Measurements from ENCODE around the gene ZNF385A. TPM values are rescaled to one million over a fixed set of nuclear protein-coding genes. Genes with fewer than 3 reads are reported as not detected.

ZNF385A gene
- total RNA-seq, 4 donors from 2014 or later = 8.8 to 53.9 (median 21.1) TPM

GRCh38 chr12:54363618-54364017, 20.9 kb downstream of the ZNF385A start:
- TF ChIP-seq CTCF (IDR thresholded peaks at IDR 0.05; ENCODE audit: low read depth) = no peak

- TF ChIP-seq CTCF (IDR thresholded peaks at IDR 0.05; ENCODE audit: low read depth) = no peak
Observed at GRCh38 chr12:54363047-54363446, 21.5 kb downstream of the ZNF385A start.

- no peak for TF ChIP-seq CTCF (IDR thresholded peaks at IDR 0.05; ENCODE audit: low read depth)
Observed at GRCh38 chr12:54360717-54361456, 23.6 kb downstream of the ZNF385A start.

GRCh38 chr12:54359762-54360351, 24.7 kb downstream of the ZNF385A start:
- no peak for TF ChIP-seq CTCF (IDR thresholded peaks at IDR 0.05; ENCODE audit: low read depth)

- no peak for TF ChIP-seq CTCF (IDR thresholded peaks at IDR 0.05; ENCODE audit: low read depth)
Observed at GRCh38 chr12:54358945-54359761, 25.4 kb downstream of the ZNF385A start.

GRCh38 chr12:54358191-54358944, 26.2 kb downstream of the ZNF385A start:
- TF ChIP-seq CTCF (IDR thresholded peaks at IDR 0.05; ENCODE audit: low read depth) = no peak

All from subcutaneous adipose tissue (tissue), 4 donors.